ENCODE results near the gene EDC4. TPM values are rescaled to one million over a fixed set of nuclear protein-coding genes. Genes with fewer than 3 reads are reported as not detected.

Gene EDC4
- polyA plus RNA-seq, 1 experiment, result 18.7 TPM

DNA sequence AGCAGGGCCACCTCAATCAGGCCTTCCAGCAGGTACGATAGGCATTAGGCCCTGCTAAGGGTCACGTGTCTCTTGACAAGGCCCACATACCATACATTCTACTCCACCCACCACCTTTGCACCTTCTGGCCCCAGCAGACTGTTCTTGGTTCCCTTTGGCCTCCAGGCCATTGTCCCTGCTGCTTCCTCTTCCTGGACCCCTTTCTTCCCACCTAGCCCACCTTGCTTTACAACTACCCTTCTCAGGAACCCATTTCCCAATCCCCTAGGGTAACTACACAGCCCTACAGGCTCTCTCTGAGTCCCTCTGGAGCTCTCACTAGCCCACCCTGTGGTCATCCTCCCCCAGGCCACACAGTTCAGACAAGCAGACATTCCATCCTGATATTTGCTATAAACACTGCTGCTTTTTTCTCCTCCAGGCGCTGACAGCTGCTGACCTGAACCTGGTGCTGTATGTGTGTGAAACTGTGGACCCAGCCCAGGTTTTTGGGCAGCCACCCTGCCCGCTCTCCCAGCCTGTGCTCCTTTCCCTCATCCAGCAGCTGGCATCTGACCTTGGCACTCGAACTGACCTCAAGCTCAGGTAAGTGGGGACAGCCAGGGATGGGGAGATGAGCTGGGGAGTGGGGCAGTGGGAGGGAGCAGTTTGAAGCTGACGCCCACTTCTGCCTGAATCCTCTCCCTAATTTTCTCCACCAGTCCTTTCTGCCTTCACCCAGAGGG is 10.5 kb downstream of the EDC4 start:
- Histone ChIP-seq H3K4me3 (ENCODE audit: low read depth, low read length) (no peak overlapping the region), H3K27me3 (ENCODE audit: control insufficient read depth, insufficient read depth, low read length) (no peaks in the 10 kb centered on the region), H3K9me3 (ENCODE audit: control insufficient read depth, insufficient read depth, low read length) (no peaks in the 10 kb centered on the region), H3K27ac (ENCODE audit: low read depth, low read length) (no peak overlapping the region)
- no peak for DNase-seq (ENCODE audit: low read depth, low spot score)
- POLR2A ChIA-PET, result interaction anchor here (0.6 to 2.1 kb wide), 2 partner anchors 10 to 335 kb away, joined by 5 to 10 read pairs; partner anchors contain the start of gene PSKH1
- CTCF ChIA-PET, result interaction anchor here (0.6 to 3.2 kb wide), 26 partner anchors 9 to 362 kb away, joined by 3 to 25 read pairs (median 5); partner anchors contain the start of genes ACD, CTRL, EDC4 and PSKH1
- TF ChIP-seq, protein P1, sequence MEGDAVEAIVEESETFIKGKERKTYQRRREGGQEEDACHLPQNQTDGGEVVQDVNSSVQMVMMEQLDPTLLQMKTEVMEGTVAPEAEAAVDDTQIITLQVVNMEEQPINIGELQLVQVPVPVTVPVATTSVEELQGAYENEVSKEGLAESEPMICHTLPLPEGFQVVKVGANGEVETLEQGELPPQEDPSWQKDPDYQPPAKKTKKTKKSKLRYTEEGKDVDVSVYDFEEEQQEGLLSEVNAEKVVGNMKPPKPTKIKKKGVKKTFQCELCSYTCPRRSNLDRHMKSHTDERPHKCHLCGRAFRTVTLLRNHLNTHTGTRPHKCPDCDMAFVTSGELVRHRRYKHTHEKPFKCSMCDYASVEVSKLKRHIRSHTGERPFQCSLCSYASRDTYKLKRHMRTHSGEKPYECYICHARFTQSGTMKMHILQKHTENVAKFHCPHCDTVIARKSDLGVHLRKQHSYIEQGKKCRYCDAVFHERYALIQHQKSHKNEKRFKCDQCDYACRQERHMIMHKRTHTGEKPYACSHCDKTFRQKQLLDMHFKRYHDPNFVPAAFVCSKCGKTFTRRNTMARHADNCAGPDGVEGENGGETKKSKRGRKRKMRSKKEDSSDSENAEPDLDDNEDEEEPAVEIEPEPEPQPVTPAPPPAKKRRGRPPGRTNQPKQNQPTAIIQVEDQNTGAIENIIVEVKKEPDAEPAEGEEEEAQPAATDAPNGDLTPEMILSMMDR (IDR thresholded peaks at IDR 0.05; ENCODE audit: low read depth, low read length), result no peak; the same call in 1 of the 2 replicates

DNA sequence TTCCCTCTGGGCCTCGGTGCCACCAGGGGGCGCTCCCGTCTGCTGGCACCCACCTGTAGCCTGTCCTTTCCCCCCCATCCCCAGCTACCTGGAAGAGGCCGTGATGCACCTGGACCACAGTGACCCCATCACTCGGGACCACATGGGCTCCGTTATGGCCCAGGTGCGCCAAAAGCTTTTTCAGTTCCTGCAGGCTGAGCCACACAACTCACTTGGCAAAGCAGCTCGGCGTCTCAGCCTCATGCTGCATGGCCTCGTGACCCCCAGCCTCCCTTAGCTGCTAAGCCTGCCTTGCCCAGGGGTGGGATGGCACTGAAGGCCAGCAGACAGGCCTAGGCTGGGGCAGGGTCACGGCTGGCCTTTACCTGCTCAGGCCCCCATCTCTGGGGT is 11.0 kb downstream of the EDC4 start:
- no peak for DNase-seq (ENCODE audit: low read depth, low spot score)
- H3K4me3 ChIP-seq (ENCODE audit: low read depth, low read length), result no peak overlapping the region
- H3K27me3 ChIP-seq (ENCODE audit: control insufficient read depth, insufficient read depth, low read length), result no peaks in the 10 kb centered on the region
- CTCF ChIA-PET, result interaction anchor here (0.6 to 3.2 kb wide), 30 partner anchors 9 to 363 kb away, joined by 3 to 25 read pairs (median 4); partner anchors contain the start of genes ACD, CTRL, EDC4 and PSKH1
- H3K9me3 ChIP-seq (ENCODE audit: control insufficient read depth, insufficient read depth, low read length), result no peaks in the 10 kb centered on the region
- TF ChIP-seq, protein P1 (IDR thresholded peaks at IDR 0.05; ENCODE audit: low read depth, low read length), result peak; percentile 84; the same call in 1 of the 2 replicates
- H3K27ac ChIP-seq (ENCODE audit: low read depth, low read length), result no peak overlapping the region
- POLR2A ChIA-PET, result interaction anchor here (0.6 to 2.1 kb wide), 4 partner anchors 10 to 335 kb away, joined by 3 to 10 read pairs (median 4); partner anchors contain the start of gene PSKH1

DNA sequence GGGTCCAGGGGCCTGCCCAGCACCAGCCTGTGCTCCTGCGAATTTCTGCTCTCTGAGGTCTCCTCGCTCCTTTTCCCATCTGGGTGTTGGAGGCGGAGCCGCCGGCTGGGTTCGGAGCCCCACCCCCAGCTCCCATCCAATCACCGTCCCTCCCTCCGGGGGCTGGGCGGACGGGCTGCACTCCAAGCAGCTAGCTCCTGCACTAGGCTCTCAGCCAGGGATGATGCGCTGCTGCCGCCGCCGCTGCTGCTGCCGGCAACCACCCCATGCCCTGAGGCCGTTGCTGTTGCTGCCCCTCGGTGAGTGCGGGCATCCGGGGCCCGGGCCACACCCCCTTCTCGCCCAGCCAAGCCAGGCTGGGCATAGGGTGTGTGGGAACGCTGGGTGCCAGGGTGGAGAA is 11.8 kb downstream of the EDC4 start, which contains the start of gene NRN1L:
NRN1L (plus strand) TSS at position 202 of the 400 bp plus-strand sequence; CDS start at position 221, 19 bp downstream.
- no peaks in the 10 kb centered on the region for H3K27me3 ChIP-seq (ENCODE audit: control insufficient read depth, insufficient read depth, low read length)
- ChIA-PET CTCF (interaction anchor here (0.7 to 3.2 kb wide), 22 partner anchors 8 to 363 kb away, joined by 3 to 25 read pairs (median 6); partner anchors contain the start of genes ACD, CTRL, EDC4 and PSKH1), POLR2A (interaction anchor here (0.7 to 2.1 kb wide), 4 partner anchors 9 to 50 kb away, joined by 3 to 10 read pairs (median 4); partner anchors contain the start of gene PSKH1)
- H3K9me3 ChIP-seq (ENCODE audit: control insufficient read depth, insufficient read depth, low read length), result no peaks in the 10 kb centered on the region
- DNase-seq (ENCODE audit: low read depth, low spot score), result peak; percentile 79
- no peak within 1 kb of the TSS for H3K4me3 ChIP-seq (ENCODE audit: low read depth, low read length)
- TF ChIP-seq, protein P1 (IDR thresholded peaks at IDR 0.05; ENCODE audit: low read depth, low read length), result no peak
- H3K27ac ChIP-seq (ENCODE audit: low read depth, low read length), result peak within 1 kb of the TSS; percentile 11

DNA sequence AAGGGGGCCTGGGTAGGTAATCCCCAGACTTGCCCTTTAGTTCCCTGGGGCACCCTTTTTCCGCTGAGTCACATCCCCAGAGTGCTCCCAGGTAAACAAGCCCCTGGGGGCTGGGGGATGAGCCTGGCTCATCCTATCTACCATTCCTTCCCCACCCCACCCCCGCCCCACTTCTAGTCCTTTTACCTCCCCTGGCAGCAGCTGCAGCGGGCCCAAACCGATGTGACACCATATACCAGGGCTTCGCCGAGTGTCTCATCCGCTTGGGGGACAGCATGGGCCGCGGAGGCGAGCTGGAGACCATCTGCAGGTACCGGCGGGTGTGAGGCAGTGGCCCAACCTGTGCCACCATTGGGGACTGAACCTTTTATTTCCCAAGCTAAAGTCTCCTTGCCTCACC is 12.7 kb downstream of the EDC4 start:
- no peak overlapping the region for H3K4me3 ChIP-seq (ENCODE audit: low read depth, low read length)
- no peak overlapping the region for H3K27ac ChIP-seq (ENCODE audit: low read depth, low read length)
- POLR2A ChIA-PET, result no interaction called here
- H3K9me3 ChIP-seq (ENCODE audit: control insufficient read depth, insufficient read depth, low read length), result no peaks in the 10 kb centered on the region
- no peaks in the 10 kb centered on the region for H3K27me3 ChIP-seq (ENCODE audit: control insufficient read depth, insufficient read depth, low read length)
- CTCF ChIA-PET, result interaction anchor here (0.6 to 0.7 kb wide), 2 partner anchors 69 to 159 kb away, joined by 4 read pairs; no protein-coding TSS in a partner anchor
- no peak for DNase-seq (ENCODE audit: low read depth, low spot score)
- TF ChIP-seq, protein P1 (IDR thresholded peaks at IDR 0.05; ENCODE audit: low read depth, low read length), result no peak

DNA sequence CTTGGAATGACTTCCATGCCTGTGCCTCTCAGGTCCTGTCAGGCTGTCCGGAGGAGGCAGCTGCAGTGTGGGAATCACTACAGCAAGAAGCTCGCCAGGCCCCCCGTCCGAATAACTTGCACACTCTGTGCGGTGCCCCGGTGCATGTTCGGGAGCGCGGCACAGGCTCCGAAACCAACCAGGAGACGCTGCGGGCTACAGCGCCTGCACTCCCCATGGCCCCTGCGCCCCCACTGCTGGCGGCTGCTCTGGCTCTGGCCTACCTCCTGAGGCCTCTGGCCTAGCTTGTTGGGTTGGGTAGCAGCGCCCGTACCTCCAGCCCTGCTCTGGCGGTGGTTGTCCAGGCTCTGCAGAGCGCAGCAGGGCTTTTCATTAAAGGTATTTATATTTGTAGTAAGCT is 13.1 kb downstream of the EDC4 start:
- H3K27ac ChIP-seq (ENCODE audit: low read depth, low read length), result no peak overlapping the region
- H3K27me3 ChIP-seq (ENCODE audit: control insufficient read depth, insufficient read depth, low read length), result no peaks in the 10 kb centered on the region
- ChIA-PET CTCF (interaction anchor here (0.6 kb wide), 1 partner anchor 158 kb away, joined by 4 read pairs; no protein-coding TSS in a partner anchor), POLR2A (no interaction called here)
- DNase-seq (ENCODE audit: low read depth, low spot score), result no peak
- H3K9me3 ChIP-seq (ENCODE audit: control insufficient read depth, insufficient read depth, low read length), result no peaks in the 10 kb centered on the region
- TF ChIP-seq, protein P1 (IDR thresholded peaks at IDR 0.05; ENCODE audit: low read depth, low read length), result no peak
- no peak overlapping the region for H3K4me3 ChIP-seq (ENCODE audit: low read depth, low read length)

Measured in AG04450 (cell line).